NCI-H748 (cell line): ENCODE results near the gene OAS2.

ENCODE experiments used
- DNase-seq: peaks from one replicate; lab custom pipeline; 2025; ENCODE audit not compliant: unreplicated experiment; lab: John Stamatoyannopoulos, UW

The OAS2 gene

DNA sequence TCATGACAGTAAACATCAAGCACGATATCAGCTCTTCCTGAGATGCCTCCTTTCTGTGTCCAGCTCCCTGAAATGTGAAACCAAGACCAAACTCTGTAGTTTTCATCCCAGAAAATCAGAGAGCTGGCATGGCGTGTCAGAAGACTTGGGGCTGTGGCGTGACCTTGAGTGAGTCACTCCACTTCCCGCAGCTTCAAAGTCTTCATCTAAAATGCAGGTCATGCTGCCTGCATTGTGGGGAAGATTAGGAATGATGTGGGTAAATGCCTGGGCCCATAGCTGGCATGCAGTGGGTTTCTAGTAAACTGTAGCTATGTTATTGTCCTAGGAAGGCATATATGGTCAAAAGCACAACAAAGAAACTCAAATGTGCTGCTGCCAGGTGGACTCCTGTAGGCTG, 28.8 kb downstream of the OAS2 start:
- no peak for DNase-seq

DNA sequence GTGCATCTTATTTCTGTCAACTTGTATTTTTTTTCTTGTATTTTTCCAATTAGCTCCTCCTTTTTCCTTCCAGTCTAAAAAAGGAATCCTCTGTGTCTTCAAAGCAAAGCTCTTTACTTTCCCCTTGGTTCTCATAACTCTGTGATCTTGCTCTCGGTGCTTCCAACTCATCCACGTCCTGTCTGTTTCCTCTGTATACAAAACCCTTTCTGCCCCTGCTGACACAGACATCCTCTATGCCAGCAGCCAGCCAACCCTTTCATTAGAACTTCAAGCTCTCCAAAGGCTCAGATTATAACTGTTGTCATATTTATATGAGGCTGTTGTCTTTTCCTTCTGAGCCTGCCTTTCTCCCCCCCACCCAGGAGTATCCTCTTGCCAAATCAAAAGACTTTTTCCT, 32.4 kb downstream of the OAS2 start:
- no peak for DNase-seq

DNA sequence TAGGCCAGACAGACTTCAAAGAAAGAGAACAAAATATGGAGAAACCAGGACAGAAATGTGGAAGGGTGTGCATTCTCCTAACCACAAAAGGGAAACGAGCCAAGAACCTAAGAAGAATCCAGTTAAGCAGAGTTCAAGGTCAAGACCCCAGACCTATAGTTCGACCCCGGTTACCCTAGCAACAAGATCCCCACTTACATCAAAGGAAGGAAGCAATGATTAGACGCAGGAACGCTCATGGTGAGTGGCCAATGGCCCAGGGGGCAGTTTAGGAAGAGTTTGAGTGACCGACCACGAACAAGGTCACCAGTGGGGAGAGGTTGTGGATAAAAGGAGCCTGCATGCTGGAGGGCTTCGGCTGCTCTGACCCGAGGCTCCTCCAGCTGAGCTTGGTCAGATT, 36.2 kb downstream of the OAS2 start:
- no peak for DNase-seq

DNA sequence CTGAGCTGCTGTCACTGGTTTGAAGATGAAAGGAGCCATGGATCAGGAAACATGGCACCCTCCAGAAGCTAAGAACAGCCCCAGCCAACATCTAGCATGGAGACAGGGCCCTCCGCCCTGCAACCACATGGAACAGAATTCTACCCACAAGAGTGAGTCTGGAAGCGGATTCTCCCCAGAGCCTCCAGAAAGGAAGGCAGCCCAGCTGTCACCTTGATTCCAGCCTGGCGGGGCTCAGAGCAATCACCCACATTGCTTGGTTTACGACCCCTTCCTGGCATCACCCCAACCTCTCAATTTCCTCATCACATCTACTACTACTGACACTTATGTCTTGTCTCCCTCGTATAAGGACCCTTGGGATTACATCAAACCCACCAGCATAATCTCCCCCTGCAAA, 38.5 kb downstream of the OAS2 start:
- DNase-seq = no peak

DNA sequence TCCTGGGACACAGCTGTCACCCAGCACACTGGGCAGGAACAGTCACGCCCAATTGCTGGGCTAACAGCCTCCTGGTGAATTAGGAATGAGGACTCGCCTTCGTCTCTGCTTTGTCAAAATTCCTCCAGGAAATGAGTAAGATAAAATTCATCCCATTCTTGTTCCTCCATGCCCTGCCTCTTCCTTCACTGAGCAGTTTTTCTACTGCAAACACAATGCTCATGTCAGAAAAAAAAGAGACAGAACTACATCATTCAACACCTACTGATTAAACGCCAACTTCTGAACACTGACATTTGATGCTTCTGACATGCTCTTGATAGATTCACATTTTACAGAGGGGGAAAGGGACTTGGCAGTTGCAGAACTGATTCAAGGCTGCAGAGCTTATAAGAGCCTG, 40.7 kb downstream of the OAS2 start:
- DNase-seq = no peak

DNA sequence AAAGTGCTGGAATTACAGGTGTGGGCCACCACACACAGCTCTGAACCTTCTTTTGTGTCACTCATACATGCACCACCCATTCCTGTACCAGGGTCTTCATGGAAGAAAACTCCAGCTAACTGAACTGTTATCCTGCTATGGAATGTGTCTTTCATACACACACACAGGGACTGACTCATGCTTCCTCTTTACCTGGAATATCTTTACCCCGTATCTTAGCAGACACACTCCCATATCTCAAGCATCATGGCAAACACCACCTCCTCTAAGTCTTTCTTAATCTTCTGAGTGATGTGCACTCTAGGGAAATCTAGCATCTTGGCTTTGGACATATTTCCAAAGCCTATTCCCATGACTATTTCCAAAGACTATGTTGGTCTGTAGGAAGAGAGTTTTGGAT, 43.2 kb downstream of the OAS2 start:
- no peak for DNase-seq

DNA sequence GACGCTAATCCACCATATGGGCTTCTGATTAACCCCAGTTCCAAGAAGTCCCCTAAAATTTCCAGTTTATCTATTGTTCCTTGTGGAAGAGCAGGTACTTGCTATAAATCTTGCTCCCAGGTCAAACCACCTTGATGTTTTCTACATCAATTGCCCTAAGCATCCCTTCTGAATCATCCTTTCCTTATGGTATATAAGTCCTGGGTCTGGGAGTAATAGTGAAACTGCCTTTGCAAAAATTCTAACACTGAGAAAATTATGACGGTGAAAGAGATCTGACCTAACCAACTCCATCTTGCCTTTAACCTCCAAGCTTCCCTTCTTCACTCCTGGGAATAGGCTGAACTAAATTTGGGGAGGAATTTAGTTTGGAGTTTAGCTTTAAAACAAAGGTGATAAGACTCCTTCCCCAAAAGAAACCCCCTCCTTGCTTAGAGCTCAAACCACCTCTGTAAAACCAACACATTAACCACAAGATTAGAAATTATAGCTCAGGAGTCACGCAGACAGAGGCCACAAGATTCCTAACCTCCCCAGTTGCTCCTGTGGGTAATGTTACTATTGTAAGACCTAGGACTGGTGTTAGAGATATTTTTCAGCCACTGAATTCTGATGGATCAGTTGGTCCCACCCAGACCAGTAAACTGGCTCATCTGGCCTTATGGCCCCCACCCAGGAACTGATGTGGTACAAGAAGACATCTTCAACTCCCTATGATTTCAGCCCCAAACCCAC, 44.4 kb downstream of the OAS2 start:
- DNase-seq = no peak

DNA sequence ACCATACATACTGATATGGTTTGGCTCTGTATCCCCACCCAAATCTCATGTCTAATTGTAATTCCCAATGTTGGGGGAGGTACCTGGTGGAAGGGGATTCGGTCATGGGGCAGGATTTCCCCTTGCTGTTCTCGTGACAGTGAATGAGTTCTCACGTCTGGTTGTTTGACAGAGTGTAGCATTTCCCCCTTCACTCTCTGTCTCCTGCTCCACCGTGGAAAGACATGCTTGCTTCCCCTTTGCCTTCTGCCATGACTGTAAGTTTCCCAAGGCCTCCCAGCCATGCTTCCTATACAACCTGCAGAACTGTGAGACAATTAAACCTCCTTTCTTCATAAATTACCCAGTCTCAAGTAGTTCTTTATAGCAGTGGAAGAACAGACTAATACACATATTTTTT, 49.4 kb downstream of the OAS2 start:
- no peak for DNase-seq

DNA sequence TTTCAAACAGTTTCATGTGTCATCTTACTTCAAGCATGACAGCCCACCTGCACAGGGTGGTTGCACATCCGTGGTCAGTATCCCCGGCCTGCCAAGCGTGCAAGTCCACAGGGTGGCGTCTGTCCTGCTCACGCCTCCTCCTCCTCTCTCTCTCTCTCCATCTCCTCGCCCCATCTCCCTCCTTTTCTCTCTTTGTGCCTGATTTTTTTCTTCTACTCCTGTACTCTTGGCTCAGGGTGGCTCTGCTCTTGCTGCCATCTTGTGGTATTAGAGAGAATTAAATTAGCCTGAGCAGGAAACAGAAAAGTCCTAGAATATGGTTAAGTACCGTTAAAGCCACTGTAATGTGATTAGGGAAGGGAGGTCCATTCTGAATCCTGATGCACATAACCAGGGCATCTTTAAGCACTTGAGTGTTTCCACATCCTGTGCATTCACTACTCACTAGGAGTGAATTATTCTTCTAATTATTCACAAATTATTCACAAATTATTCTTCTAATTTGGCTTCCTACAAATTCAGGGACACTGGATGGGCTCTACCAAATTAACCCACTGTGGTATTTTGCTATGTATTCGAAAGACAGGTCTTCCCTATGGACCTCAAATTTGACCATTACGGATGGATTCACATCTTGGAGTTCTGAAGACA, 52.7 kb downstream of the OAS2 start:
- peak; percentile 78 for DNase-seq

DNA sequence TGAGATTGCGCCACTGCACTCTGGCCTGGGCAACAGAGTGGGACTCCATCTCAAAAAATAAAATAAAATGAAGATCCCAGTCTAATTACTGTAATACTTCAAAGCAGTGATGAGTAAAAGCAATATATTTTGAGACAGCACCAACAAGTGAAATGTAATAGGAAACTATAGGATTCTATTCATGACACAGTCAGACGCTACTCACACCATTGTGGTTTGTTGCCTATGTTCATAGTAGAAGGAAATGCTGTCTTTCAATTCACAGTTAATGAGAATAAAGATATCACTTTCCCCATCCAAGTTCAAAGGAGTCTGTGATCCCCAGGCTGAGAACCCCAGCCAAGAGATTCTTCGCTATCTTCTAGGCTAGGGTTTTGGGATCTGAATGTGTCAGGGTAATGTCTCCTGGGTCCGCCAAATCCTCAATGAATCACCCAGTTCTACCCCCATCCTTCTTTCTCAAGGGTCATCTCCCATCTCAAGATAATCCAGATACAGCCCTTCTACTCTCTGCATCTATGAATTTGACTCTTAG, 61.7 kb downstream of the OAS2 start:
- no peak for DNase-seq

DNA sequence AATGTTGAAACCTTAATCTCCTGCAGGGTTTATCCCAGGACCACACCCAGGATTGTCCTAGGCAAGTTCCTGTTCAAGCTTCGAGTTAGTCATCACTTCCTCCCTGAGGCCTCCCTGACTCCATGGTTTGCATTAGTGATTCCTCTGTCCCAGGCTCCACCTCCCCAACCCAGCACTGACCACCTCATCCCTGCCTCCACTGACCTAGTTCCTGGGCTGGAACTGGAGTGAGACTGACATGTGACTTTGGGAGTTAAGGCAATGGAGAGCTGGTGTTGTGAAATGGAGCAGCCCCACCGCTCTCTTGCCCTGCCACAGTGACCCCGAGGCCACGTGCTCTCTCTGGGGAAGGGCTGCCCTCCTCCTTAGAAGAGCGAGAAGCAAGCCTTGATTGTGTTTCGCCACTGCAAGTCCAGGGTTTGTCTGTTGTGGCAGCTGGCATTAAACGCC, 62.4 kb downstream of the OAS2 start:
- DNase-seq = no peak

DNA sequence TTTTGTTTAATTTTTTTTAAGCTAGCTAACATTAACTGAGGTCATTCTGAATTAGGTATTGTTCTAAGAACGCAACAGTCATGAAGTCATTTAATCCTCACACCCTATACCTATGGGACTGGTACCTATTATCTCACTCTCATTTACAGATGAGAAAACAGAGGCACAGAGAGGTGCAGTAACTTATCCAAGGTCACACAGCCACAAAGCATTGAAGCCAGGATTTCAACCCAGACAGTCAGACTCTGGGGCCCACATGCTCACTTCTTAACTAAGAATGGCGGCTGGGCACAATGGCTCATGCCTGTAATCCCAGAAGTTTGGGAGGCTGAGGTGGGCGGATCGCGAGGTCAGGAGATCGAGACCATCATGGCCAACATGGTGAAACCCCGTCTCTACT, 63.2 kb downstream of the OAS2 start:
- DNase-seq = no peak

DNA sequence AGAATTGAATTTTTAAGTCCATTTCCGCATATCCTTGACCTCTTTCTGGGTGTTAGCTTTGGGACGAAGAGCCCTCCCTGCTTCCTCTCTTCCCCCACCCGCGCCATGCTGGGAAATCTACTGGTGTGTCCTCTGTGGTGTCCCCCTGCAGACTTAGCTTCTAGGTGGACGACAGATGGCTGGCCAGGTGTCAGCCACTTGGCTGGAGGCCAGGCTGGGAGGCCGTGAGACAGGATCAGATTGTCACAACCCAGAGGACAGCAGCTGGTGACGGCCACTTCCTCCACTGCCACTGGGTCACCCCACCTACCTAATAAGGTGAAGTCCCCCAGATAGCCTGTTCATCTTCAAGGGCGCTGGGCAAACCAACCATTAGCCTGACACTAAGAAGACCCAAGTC, 64.9 kb downstream of the OAS2 start:
- DNase-seq = peak; percentile 65

DNA sequence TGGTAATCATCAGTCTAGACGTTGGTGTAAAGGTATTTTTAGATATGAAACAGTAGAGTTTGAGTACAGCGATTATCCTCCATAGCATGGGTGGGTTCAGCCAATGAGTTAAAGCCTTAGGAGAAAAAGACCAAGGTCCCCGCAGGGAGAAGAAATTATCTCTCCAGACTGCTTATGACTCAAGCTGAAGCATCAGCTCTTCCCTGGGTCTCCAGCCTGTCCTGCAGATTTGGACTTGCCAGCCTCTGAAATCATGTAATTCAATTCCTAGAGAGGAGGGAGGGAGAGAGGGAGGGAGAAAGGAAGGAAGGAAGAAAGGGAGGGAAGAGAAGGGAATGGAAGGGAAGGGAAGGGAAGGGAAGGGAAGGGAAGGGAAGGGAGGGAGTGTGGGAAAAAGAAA, 66.2 kb downstream of the OAS2 start:
- no peak for DNase-seq

DNA sequence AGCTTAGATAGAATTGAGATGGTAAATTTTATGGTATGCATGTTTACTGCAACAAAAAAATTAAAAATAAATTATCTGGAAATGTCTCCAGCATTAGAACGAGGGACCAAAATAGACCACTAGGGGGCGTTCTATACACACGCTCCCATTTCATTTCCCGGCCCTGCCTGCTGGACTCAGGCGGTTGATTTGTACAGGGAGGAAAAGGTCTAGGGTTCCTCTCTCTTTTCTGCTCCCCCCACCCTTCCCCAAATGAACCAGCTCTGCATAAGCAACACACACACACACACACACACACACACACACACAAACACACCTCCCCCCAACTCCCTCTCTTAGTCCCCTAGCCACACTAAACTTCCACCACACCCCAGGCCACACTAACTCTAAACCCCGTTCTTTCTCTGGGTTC, 70.4 kb downstream of the OAS2 start:
- DNase-seq = peak; percentile 72

DNA sequence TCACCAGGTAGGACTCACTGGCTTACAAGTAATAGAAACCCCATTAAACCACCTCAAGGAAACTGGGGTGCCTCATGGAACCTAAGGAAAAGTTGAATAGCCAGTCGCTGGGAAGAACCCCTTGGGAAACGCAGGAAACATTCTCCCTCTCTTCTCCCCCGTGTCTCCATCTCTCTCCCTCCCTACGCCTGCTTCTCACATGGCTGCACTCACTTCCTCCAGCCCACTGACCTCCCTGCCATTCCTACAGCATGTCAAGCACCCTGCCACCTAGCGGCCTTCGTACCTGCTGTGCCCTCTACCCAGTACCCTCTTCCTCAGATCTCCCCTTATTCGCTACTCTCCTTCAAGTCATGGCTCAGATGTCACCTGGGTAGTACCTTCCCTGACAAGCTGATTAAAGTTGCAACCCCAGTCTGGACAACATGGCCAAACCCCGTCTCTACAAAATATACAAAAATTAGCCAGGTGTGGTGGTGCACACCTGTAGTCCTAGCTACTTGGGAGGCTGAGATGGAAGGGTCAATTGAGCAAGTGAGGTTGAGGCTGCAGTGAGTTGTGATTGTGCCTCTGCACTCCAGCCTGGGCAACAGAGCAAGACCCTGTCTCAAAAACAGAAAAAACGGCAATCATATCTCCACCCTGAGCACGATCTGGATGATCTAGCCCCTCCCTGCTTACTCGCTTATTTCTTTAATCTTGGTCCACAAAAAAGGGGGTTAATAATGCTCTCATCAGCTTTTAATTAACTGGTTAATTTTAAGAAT, 71.8 kb downstream of the OAS2 start:
- peak; percentile 17 for DNase-seq

DNA sequence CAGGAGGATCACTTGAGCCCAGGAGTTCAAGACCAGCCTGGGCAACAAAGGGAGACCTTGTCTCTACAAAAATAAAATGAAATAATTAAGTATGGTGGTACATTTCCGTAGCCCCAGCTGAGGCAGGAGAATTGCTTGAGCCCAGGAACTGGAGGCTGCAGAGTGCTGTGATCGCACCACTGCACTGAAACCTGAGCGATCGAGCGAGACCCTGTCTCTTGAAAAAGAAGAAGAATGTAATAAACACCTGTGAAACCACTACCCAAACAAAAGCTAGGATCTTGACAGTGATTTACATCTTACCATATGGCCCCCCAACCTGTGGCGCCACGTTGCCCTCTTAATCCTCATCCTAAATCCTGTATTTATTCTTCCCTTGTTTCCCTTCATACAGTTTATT, 72.5 kb downstream of the OAS2 start:
- no peak for DNase-seq

DNA sequence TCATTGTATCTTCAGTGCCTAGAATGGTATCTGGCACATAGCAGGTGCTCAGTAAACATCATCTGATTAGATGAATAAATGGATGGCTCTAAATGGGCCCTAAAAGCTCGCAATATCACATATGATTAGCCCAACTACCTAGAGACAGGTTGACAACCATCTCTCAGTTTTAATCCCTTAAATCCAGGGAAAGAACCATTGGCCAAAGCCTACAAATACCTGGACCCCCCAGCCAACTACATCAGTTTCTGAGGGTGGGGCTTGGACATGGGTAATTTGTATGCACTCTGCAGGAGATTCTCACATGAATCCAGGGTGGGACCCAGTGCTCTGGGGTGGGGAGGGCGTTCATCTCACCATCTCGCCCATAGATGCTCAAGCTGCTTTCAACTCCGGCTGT, 73.4 kb downstream of the OAS2 start:
- DNase-seq = no peak

DNA sequence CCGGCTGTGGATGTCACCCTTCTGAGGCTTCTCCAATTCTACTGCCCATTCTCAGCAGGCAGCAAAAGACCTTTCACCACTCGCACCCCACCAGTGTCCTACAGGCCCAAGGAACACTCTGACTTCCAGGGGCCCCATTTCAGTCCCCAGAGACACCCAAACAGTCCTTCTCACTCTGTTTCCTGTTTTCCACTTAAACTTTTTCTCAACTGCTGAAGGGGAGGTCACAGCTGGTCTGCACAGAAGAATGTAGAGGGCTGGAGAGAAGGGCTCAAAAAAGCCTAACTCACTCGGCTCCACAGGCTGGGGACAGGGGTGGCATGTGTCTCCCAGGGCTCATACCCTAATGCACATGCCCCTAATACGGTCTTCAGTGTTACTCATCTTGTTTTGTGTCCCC, 74.0 kb downstream of the OAS2 start:
- no peak for DNase-seq

DNA sequence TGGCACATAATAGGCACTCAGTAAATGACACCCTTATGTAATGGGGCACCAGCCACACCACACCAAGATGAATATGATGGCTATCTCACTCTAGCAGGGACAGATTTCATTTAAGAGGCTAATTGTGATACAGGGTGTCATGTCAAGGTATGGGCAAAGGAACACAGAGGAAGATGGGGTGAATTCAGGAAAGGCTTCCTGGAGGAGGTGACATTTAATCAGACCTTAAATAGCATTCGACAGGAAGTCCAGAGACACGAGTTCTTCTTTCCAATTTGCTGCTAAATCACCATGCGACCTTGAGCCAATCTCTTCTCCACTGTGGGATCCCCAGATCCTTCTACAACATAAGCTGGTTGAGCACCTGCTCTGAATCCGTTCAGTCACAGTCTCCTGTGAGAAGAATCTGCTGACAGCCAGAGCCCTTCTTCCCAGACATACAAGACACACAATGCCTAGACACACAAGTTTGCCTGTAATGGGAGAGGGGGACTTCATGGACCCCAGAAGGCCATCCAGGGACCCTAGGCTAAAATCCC, 76.7 kb downstream of the OAS2 start:
- DNase-seq = no peak

DNA sequence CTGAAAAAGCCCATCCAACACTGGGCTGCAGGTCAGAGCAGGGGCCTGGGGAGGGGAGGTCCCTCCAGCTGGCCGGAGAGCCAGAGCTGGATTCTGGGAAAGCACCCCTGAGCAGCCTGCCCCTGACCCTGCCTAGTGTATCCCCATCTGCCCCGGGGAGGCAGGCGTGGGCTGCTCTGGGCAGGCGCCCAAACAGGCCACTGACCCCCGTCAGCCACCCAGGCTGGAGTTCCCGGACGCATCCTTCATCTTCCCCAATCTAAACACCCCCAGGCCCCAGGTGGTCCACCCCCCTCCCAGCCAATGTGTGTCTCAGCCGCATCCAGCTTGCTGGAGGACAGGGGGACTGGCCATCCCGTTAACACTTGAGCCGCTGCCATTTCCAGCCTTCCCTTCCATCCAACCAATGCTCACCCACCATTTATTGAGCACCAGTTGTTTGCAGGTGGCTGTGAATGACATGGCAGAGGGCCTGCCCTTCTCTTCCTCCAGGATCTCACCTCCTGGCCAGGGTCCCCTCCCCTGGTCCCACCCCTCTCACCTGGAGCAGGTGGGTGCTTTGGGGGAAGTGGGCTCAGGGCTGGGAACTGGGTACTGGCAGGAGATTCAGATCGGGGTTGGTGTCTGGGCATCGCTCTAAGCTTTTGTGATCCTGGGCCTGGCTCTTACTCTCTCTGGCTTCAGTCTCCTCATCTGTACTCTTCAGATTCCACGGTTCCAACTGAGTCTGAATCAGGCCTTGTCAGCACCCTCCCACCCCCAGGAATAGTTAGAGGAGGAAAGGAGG, 77.5 kb downstream of the OAS2 start:
- no peak for DNase-seq
